ENCODE measurements around the gene TMEM164. TPM values are rescaled to one million over a fixed set of nuclear protein-coding genes. Genes with fewer than 3 reads are reported as not detected.

Gene TMEM164
- polyA plus RNA-seq (2011; rRNA removed) = 5.5 and 7.7 TPM in 2 replicates
- polyA minus RNA-seq (2011; rRNA and poly(A)+ RNA removed) = 6.9 and 7.5 TPM in 2 replicates

DNA sequence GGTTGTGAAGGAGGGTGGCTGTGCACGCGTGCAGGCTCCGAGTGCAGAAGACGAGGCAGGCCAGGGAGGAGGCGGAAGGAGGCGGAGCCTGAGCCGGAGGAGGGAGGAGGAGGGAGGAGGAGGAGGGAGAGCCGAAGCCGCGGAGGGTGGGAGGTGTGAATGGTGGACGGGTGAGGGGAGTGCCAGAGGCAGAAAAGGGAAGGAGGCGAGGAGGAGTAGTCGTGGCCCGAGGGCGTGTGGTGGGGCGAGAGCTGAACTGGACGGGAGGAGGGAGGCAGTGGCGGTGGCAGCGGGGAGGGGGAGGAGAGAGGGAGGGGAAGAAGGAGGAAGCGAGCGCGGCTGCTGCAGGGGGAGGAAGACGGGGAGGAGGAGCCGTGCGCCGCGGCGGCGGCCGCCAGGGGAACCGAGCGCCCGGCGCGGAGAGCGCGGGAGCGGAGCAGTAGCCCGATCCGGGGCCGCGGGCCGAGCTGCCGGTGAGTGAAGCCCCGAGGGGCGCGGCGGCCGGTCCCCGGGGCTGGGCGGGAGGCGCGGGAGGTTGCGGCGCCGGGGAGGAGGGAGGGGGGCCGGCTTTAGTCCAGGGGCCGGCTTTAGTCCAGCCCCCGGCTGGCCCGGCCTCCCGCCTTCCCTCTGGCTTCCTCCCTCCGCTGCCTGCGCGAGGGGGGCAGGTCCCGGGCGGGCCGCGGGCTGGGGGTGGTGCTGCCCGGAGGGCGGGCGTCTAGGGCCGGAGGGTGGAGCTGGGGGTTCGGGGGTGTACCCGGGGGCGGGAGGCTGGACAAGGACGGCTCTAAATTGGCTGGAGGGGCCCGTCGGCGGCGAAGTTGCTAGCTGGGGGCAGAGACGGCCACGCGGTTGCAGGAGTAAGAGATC lies at the start of gene TMEM164:
Gene TMEM164, plus strand, starts transcription at position 815 of the 867 bp plus-strand sequence. CDS start 661 bp downstream, outside the sequence.
- TF ChIP-seq, protein P1, sequence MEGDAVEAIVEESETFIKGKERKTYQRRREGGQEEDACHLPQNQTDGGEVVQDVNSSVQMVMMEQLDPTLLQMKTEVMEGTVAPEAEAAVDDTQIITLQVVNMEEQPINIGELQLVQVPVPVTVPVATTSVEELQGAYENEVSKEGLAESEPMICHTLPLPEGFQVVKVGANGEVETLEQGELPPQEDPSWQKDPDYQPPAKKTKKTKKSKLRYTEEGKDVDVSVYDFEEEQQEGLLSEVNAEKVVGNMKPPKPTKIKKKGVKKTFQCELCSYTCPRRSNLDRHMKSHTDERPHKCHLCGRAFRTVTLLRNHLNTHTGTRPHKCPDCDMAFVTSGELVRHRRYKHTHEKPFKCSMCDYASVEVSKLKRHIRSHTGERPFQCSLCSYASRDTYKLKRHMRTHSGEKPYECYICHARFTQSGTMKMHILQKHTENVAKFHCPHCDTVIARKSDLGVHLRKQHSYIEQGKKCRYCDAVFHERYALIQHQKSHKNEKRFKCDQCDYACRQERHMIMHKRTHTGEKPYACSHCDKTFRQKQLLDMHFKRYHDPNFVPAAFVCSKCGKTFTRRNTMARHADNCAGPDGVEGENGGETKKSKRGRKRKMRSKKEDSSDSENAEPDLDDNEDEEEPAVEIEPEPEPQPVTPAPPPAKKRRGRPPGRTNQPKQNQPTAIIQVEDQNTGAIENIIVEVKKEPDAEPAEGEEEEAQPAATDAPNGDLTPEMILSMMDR (IDR thresholded peaks at IDR 0.05; ENCODE audit: insufficient read depth, low read depth, low read length) = no peak
- ChIA-PET CTCF (interaction anchor here (0.7 to 1.8 kb wide), 2 partner anchors 16 to 144 kb away, joined by 5 read pairs; no protein-coding TSS in a partner anchor), POLR2A (no interaction called here)

DNA sequence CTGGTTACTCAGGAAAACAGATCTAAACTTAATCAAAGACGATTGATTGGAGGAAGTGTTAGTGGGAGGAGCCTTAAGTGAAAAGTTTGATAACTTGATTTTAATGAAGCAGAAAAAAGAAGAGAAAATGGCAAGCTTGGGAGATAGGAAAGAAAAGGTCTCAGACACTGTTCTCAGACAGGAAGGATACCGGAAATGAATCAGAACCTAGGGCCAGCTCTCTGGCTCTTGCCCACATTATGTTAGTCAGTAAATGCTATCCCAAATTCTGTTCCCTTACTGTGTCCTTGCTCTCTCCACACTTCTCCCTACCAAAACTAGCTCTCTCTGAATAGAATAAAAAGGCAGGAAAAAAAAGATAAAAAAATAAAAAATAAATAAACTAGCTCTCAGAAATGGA lies 48.6 kb upstream of the TMEM164 start:
- no peaks in the 10 kb centered on the region for H3K36me3 ChIP-seq (ENCODE audit: control insufficient read depth, insufficient read depth, low read length)
- no peaks in the 10 kb centered on the region for H3K27me3 ChIP-seq (ENCODE audit: control insufficient read depth, insufficient read depth, low read length)
- DNase-seq (ENCODE audit: low read depth) = no peak
- POLR2A ChIA-PET = no interaction called here
- TF ChIP-seq, protein P1 (IDR thresholded peaks at IDR 0.05; ENCODE audit: insufficient read depth, low read depth, low read length) = no peak
- H3K4me3 ChIP-seq (ENCODE audit: low read depth, low read length) = no peak overlapping the region
- CTCF ChIA-PET = no interaction called here

More for the DNA sequence above, at the start of gene TMEM164:
- Histone ChIP-seq H3K27me3 (ENCODE audit: control insufficient read depth, insufficient read depth, low read length) (no peaks in the 10 kb centered on the region), H3K36me3 (ENCODE audit: control insufficient read depth, insufficient read depth, low read length) (no peaks in the 10 kb centered on the region), H3K4me3 (ENCODE audit: low read depth, low read length) (peak within 1 kb of the TSS; percentile 56)
- DNase-seq (ENCODE audit: low read depth) = no peak

DNA sequence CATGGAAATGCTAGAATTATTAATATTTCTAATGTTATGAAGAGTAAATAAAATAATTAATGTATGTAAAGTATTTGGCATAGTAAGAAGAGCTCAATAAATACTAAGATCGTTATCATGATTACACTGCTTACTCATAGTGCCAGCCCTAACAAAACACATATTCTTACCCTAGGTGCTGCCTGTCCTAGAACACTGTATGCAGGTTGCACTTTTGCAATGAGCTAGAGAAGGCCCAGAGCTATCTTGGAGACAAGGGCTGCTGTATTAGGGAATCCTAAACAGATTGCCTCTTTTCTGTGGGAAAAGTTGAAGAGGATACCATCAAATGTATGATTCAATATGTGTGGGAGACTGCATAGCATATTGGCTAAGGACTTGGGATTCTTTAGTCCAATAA lies 48.0 kb upstream of the TMEM164 start:
- Histone ChIP-seq H3K27me3 (ENCODE audit: control insufficient read depth, insufficient read depth, low read length) (no peaks in the 10 kb centered on the region), H3K4me3 (ENCODE audit: low read depth, low read length) (no peak overlapping the region), H3K36me3 (ENCODE audit: control insufficient read depth, insufficient read depth, low read length) (no peaks in the 10 kb centered on the region)
- POLR2A ChIA-PET = no interaction called here
- CTCF ChIA-PET = no interaction called here
- DNase-seq (ENCODE audit: low read depth) = no peak
- TF ChIP-seq, protein P1 (IDR thresholded peaks at IDR 0.05; ENCODE audit: insufficient read depth, low read depth, low read length) = no peak

DNA sequence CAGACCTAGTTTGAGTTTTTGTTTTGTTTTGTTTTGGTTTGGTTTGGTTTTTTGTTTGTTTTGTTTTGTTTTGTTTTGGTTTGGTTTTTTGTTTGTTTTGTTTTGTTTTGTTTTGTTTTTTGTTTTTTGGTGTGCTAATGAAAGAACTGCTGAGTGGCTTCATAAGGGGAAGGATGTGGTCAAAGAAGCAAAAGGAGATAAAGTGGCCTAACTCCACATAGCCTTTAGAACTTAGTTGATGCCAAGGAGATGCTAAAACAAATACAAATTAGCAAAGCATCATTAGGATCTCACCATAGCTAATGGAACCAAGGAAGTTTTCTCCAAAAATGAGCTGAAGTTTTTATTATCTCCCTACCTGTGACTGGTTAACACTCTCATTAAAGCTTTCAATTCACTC lies 44.6 kb upstream of the TMEM164 start:
- CTCF ChIA-PET = no interaction called here
- Histone ChIP-seq H3K27me3 (ENCODE audit: control insufficient read depth, insufficient read depth, low read length) (no peaks in the 10 kb centered on the region), H3K36me3 (ENCODE audit: control insufficient read depth, insufficient read depth, low read length) (no peaks in the 10 kb centered on the region), H3K4me3 (ENCODE audit: low read depth, low read length) (no peak overlapping the region)
- no peak for DNase-seq (ENCODE audit: low read depth)
- TF ChIP-seq, protein P1 (IDR thresholded peaks at IDR 0.05; ENCODE audit: insufficient read depth, low read depth, low read length) = no peak
- POLR2A ChIA-PET = no interaction called here

DNA sequence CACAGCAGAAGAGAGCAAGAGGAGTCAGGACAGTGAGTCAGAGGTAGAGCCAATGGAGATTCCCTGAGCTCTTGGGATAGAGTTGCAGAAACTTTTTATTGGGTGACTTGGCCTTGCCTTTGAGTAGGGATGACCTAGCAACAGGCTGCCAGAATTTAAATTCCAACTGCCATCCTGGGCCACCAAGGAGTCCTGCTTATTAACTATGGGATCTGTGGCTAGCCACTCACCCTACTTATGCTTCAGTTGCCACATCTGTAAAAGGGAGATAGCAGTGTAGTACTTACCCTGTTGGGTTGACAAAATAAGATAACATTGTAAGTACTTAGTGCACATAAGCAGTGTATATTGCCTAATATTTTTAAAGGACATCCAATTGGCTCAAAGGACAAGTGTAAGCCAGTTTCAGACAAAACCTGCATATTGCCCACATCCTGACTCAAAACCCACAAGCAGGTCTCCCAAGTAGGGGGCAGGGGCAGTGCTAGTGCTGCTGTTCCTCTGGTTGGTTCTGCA lies 43.5 kb upstream of the TMEM164 start:
- TF ChIP-seq, protein P1 (IDR thresholded peaks at IDR 0.05; ENCODE audit: insufficient read depth, low read depth, low read length) = no peak
- H3K27me3 ChIP-seq (ENCODE audit: control insufficient read depth, insufficient read depth, low read length) = no peaks in the 10 kb centered on the region
- no peak overlapping the region for H3K4me3 ChIP-seq (ENCODE audit: low read depth, low read length)
- ChIA-PET CTCF (no interaction called here), POLR2A (no interaction called here)
- no peaks in the 10 kb centered on the region for H3K36me3 ChIP-seq (ENCODE audit: control insufficient read depth, insufficient read depth, low read length)
- no peak for DNase-seq (ENCODE audit: low read depth)
